ENCODE data around the gene DDX51. TPM values are rescaled to one million over a fixed set of nuclear protein-coding genes. Genes with fewer than 3 reads are reported as not detected.

The DDX51 gene
- total RNA-seq, 3 donors from 2014 or later: 11.2 to 16.7 (median 16.4) TPM

DNA sequence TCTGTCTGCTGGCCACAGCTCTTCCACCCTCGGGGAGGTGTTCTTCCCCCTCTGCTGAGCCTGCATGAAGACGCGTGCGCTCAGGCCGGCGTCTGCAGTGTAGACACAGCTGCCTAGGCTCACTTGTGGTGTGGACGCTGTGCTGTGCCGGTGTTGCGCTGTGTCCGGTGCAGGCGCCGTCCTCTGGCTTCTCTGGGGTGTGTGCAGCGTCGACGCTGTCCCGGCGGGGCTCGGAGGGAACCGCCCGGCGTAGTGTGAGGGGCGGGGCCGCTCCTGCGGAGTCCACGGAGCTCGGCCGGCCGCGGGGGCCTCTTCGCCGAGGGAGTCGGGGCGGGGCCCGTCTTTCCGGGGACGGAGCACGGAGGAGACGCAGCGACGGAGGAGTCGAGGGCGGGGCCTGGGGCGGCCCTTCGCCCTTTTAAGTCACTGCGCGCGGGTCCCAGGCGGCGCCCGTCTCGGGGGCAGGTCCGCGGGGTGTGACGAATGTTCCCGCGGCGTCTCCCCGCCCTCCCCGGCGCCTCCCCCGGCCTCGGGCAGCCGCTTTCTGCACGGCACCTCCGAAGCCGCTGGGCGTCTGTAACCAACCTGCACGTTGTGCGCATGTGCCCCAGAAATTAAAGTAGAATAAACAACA lies 45.4 kb upstream of the DDX51 start:
- Histone ChIP-seq H3K27ac (peak overlapping the region; percentile 70 to 76), H3K4me3 (peak overlapping the region; percentile 51 to 74 (median 63)), H3K36me3 (no peaks in the 10 kb centered on the region), H3K27me3 (no peaks in the 10 kb centered on the region), H3K9me3 (peaks cover 29 to 45% of the 10 kb centered on the region in 2 donors), H3K4me1 (no peaks in the 10 kb centered on the region)
- TF ChIP-seq, protein P1, sequence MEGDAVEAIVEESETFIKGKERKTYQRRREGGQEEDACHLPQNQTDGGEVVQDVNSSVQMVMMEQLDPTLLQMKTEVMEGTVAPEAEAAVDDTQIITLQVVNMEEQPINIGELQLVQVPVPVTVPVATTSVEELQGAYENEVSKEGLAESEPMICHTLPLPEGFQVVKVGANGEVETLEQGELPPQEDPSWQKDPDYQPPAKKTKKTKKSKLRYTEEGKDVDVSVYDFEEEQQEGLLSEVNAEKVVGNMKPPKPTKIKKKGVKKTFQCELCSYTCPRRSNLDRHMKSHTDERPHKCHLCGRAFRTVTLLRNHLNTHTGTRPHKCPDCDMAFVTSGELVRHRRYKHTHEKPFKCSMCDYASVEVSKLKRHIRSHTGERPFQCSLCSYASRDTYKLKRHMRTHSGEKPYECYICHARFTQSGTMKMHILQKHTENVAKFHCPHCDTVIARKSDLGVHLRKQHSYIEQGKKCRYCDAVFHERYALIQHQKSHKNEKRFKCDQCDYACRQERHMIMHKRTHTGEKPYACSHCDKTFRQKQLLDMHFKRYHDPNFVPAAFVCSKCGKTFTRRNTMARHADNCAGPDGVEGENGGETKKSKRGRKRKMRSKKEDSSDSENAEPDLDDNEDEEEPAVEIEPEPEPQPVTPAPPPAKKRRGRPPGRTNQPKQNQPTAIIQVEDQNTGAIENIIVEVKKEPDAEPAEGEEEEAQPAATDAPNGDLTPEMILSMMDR (IDR thresholded peaks at IDR 0.05): no peak
- TF ChIP-seq POLR2A (IDR thresholded peaks at IDR 0.05): no peak
- TF ChIP-seq POLR2AphosphoS5 (IDR thresholded peaks at IDR 0.05): no peak
- peak; percentile 75 to 81 for DNase-seq (ENCODE audit: low spot score in 2 of 2)
- intact Hi-C loops (cut with DNase I; ENCODE audit: low total_unique reads): no loop called here

DNA sequence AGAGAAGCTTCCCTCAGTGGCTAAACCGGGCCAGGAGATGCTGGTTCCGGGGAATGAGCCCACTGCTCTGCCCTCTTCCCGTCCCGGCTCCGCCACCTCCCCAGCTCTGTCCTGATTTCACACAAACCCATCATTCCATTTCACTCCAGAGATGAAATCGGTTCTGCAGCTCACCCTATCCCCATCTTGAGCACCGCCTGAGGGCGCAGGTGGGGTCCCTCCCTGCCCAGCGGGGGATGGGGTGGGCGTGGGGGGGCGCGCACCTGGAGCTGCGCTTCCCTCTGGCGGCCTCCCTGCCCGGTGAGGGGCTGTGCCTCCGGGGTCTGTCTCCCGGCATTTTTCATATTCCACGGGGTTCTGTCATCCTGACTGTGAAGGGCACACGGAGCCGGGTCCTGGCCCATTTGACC lies 44.8 kb upstream of the DDX51 start:
- Histone ChIP-seq H3K9me3 (peaks cover 25 to 48% of the 10 kb centered on the region in 2 donors), H3K4me1 (no peaks in the 10 kb centered on the region), H3K27me3 (no peaks in the 10 kb centered on the region), H3K4me3 (peak overlapping the region; percentile 51 to 74 (median 63)), H3K36me3 (no peaks in the 10 kb centered on the region), H3K27ac (peak overlapping the region; percentile 70 to 76)
- no peak for DNase-seq (ENCODE audit: low spot score in 2 of 2)
- TF ChIP-seq POLR2AphosphoS5 (IDR thresholded peaks at IDR 0.05) (no peak), POLR2A (IDR thresholded peaks at IDR 0.05) (no peak)
- TF ChIP-seq, protein P1 (IDR thresholded peaks at IDR 0.05): no peak
- intact Hi-C loops (cut with DNase I; ENCODE audit: low total_unique reads): no loop called here

DNA sequence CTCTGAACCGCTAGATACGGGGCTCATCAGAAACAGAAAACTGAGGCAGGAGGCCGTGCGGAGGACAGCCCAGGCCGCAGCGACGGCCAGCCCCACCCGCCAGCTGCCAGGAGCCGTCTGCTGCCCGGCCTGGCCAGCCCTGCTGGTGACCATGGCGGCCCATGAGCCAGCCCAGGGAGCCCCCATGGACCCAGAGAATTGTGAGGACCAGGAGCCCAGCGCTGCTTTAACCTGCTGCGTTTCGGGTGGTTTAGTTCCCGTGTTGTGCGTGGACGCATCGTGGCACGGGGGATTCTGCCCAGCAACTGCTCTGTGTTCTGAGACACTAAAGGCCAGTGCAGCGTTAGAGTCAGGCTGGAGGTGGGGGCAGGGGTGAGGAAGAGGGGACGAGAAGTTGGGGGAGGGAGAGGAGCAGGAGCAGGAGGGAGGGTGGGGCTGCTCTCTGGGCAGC lies 44.4 kb upstream of the DDX51 start:
- no peaks in the 10 kb centered on the region for H3K4me1 ChIP-seq
- no peaks in the 10 kb centered on the region for H3K27me3 ChIP-seq
- peak overlapping the region in 2 of 3 donors; percentile 63 to 74 for H3K4me3 ChIP-seq
- intact Hi-C loops (cut with DNase I; ENCODE audit: low total_unique reads): no loop called here
- peaks cover 24 to 49% of the 10 kb centered on the region in 2 donors for H3K9me3 ChIP-seq
- H3K36me3 ChIP-seq: no peaks in the 10 kb centered on the region
- no peak overlapping the region for H3K27ac ChIP-seq
- DNase-seq (ENCODE audit: low spot score in 2 of 2): no peak
- no peak for TF ChIP-seq POLR2AphosphoS5 (IDR thresholded peaks at IDR 0.05)
- TF ChIP-seq, protein P1 (IDR thresholded peaks at IDR 0.05): no peak
- TF ChIP-seq POLR2A (IDR thresholded peaks at IDR 0.05): no peak

DNA sequence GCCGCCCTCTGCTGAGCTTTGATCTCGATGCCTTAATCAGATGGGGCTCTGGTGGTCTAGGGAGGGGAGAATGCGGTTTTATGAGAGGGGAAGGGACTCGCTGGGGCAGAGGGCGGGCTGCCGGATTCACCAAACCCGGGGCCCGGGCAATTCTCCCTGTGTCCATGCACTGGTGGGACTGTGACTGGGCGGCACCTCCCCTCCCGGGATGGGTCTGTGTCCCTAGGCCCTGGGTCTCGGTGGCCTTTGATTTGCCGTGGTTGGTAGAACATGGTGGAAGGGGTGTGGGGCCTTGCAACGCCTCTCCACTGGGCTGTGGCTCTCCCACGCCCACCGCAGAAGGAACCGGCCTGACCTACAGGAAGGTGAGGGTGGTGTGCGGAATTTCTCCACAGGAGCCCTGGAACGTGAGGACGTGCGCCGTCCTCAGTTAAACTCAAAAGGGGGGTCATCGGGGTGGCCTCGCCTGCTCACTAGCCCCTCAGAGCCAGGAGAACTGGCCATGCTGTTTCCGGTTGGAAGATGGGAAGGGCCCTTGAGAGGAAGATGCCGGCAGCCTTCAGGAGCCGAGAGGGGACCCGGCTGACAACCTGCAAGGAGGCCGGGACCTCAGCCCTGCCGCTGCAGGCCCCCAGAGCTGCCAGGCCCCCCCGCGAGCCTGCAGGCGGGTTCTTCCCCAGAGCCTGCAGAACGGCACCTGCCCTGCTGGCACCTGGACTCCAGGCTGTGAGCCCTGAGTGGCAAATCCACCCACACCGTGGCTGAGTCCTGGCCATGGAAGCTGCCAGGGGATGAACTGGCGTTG lies 43.7 kb upstream of the DDX51 start:
- Histone ChIP-seq H3K4me1 (no peaks in the 10 kb centered on the region), H3K27ac (no peak overlapping the region), H3K27me3 (no peaks in the 10 kb centered on the region), H3K36me3 (no peaks in the 10 kb centered on the region), H3K9me3 (peaks cover 24 to 54% of the 10 kb centered on the region in 2 donors), H3K4me3 (no peak overlapping the region)
- intact Hi-C loops (cut with DNase I; ENCODE audit: low total_unique reads): no loop called here
- no peak for DNase-seq (ENCODE audit: low spot score in 2 of 2)
- TF ChIP-seq, protein P1 (IDR thresholded peaks at IDR 0.05): no peak
- TF ChIP-seq POLR2AphosphoS5 (IDR thresholded peaks at IDR 0.05) (no peak), POLR2A (IDR thresholded peaks at IDR 0.05) (no peak)
